Right cardiac atrium (tissue), 5 donors: ENCODE measurements around the gene SPINK1. TPM values are rescaled to one million over a fixed set of nuclear protein-coding genes. Genes with fewer than 3 reads are reported as not detected.

Source experiments
- ATAC-seq, 2 donors: fragments of 200-7000 bp; cut with Tn5 transposase; one replicate each; pipeline versions ENCODE4 v1.8.0 to v1.9.1; 2020; ENCODE audit warnings: moderate library complexity in 2 of 2, mild to moderate bottlenecking in 1 of 2
- DNase-seq, 3 donors: peaks; one replicate each; pipeline ENCODE4 v3.0.0-alpha.2; 2020
- H3K27ac ChIP-seq: one replicate; pipeline ENCODE4 v1.5.1; 2013; ENCODE audit warnings: mild to moderate bottlenecking, low read length, control low read depth, moderate library complexity
- H3K27me3 ChIP-seq: one replicate; pipeline ENCODE4 v1.6.1; 2013; ENCODE audit not compliant: control insufficient read depth, insufficient read depth
- H3K4me1 ChIP-seq: one replicate; pipeline ENCODE4 v1.6.1; 2013; ENCODE audit warnings: low read length; ENCODE audit not compliant: control insufficient read depth, insufficient read depth
- H3K4me3 ChIP-seq: one replicate; pipeline ENCODE4 v1.5.1; 2013; ENCODE audit warnings: low read length, control low read depth
- H3K9me3 ChIP-seq: one replicate; pipeline ENCODE4 v1.6.1; 2013; ENCODE audit warnings: low read length; ENCODE audit not compliant: control insufficient read depth
- WGBS: extraction: QIAGEN DNeasy Blood & Tissue Kit; methylation state at CpG from one replicate; pipeline ENCODE4 v1.1.7; 2013; 5-methylcytosine and 5-hydroxymethylcytosine counted together
- intact Hi-C, 4 donors: fragments of 100-400 bp; cut with DNase I; formaldehyde crosslinking; loops; one replicate each; pipeline versions ENCODE4 v1.11.0 to v1.14.0; 2022 to 2023
- polyA plus RNA-seq: library from polyadenylated mRNA; stranded (reverse); fragments of 200-250 nt; gene quantifications from one replicate; pipeline ENCODE4 v1.2.3, GENCODE V29; 2013
- total RNA-seq, 4 donors: library from RNA; stranded (reverse); fragmentation: NEBNext Ultra II Directional; extraction: Animal tissue kit (Norgen Biotek cat#: 25700); gene quantifications; one replicate each; pipeline ENCODE4 v1.2.1, GENCODE V29; 2021
- donor health status: healthy with polysubstance abuse.
- donor health status: DM: no; HTN: yes; CAD: no.
- donor health status: DM: no; HTN: no; CAD: no.
- donor health status: DM: no; HTN: yes; CAD: no; lungs with severe emphysema.
- donor health status: DM: yes; HTN: yes; CAD: no.

Gene SPINK1
- total and polyA plus RNA-seq, 5 donors = 0.38 to 1.3 TPM; not detected in 3

DNA sequence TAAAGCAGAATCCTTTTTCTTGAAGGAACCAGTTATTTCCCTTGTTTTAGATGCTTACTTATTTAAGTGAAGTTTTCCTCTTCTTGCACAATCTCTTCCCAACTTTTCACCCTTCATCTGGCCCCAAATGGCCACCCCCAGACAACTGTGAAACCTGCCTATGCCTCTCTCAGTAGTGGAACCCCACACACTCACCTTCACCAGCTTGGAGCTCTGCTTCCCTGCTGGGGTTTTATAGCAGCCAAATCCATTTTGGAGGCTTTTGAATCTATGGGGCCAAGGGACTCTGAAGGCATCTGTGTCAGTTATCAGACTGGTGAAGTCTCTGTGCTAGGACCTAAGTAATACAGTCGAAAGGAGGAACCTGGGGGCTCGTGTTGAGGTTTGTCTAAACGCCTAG is 22.9 kb upstream of the SPINK1 start:
- 73% methylated on average over 3 of the region's 3 CpGs for WGBS
- no peak for ATAC-seq
- Histone ChIP-seq H3K27me3 (peaks cover 2% of the 10 kb centered on the region), H3K27ac (no peak overlapping the region), H3K4me1 (no peaks in the 10 kb centered on the region), H3K4me3 (no peak overlapping the region), H3K9me3 (no peaks in the 10 kb centered on the region)
- DNase-seq = no peak
- intact Hi-C loops = loop anchor here in 1 of 4 donors (10.0 kb wide), 1 partner anchor 80 kb away; no protein-coding TSS in a partner anchor

GRCh38 chr5:147853372-147853987 is 22.0 kb upstream of the SPINK1 start:
- WGBS = 66% methylated on average over 3 of the region's 3 CpGs
- intact Hi-C loops = loop anchor here in 1 of 4 donors (10.0 kb wide), 1 partner anchor 81 kb away; no protein-coding TSS in a partner anchor
- ATAC-seq (no peak), DNase-seq (no peak)
- H3K9me3 ChIP-seq = no peaks in the 10 kb centered on the region
- no peaks in the 10 kb centered on the region for H3K4me1 ChIP-seq
- peaks cover 2% of the 10 kb centered on the region for H3K27me3 ChIP-seq
- no peak overlapping the region for H3K27ac ChIP-seq
- no peak overlapping the region for H3K4me3 ChIP-seq

- peaks cover 2% of the 10 kb centered on the region for H3K27me3 ChIP-seq
- DNase-seq = no peak
- intact Hi-C loops = loop anchor here in 1 of 4 donors (10.0 kb wide), 1 partner anchor 82 kb away; no protein-coding TSS in a partner anchor
- H3K4me1 ChIP-seq = no peaks in the 10 kb centered on the region
- 46% methylated on average over 3 of the region's 3 CpGs for WGBS
- H3K27ac ChIP-seq = no peak overlapping the region
- no peak overlapping the region for H3K4me3 ChIP-seq
- no peaks in the 10 kb centered on the region for H3K9me3 ChIP-seq
- ATAC-seq = no peak
Observed at GRCh38 chr5:147852365-147852764, 20.9 kb upstream of the SPINK1 start.

GRCh38 chr5:147851578-147851977 is 20.1 kb upstream of the SPINK1 start:
- DNase-seq (no peak), ATAC-seq (no peak)
- Histone ChIP-seq H3K9me3 (no peaks in the 10 kb centered on the region), H3K27ac (no peak overlapping the region), H3K27me3 (peaks cover 2% of the 10 kb centered on the region), H3K4me1 (no peaks in the 10 kb centered on the region), H3K4me3 (no peak overlapping the region)
- 98% methylated on average over 3 of the region's 3 CpGs for WGBS
- intact Hi-C loops = loop anchor here in 1 of 4 donors (10.0 kb wide), 1 partner anchor 83 kb away; no protein-coding TSS in a partner anchor

GRCh38 chr5:147849226-147849625 is 17.8 kb upstream of the SPINK1 start:
- WGBS = 38% methylated on average over 2 of the region's 2 CpGs
- Histone ChIP-seq H3K4me3 (no peak overlapping the region), H3K27ac (no peak overlapping the region), H3K4me1 (no peaks in the 10 kb centered on the region), H3K27me3 (peaks cover 2% of the 10 kb centered on the region), H3K9me3 (no peaks in the 10 kb centered on the region)
- no peak for DNase-seq
- ATAC-seq = no peak
- intact Hi-C loops = no loop called here

GRCh38 chr5:147845618-147846017 is 14.1 kb upstream of the SPINK1 start:
- WGBS = 57% methylated on average over 4 of the region's 4 CpGs
- no peak for DNase-seq
- H3K27ac ChIP-seq = no peak overlapping the region
- H3K9me3 ChIP-seq = no peaks in the 10 kb centered on the region
- H3K27me3 ChIP-seq = peaks cover 4% of the 10 kb centered on the region
- intact Hi-C loops = no loop called here
- no peak for ATAC-seq
- H3K4me1 ChIP-seq = no peaks in the 10 kb centered on the region
- no peak overlapping the region for H3K4me3 ChIP-seq

DNA sequence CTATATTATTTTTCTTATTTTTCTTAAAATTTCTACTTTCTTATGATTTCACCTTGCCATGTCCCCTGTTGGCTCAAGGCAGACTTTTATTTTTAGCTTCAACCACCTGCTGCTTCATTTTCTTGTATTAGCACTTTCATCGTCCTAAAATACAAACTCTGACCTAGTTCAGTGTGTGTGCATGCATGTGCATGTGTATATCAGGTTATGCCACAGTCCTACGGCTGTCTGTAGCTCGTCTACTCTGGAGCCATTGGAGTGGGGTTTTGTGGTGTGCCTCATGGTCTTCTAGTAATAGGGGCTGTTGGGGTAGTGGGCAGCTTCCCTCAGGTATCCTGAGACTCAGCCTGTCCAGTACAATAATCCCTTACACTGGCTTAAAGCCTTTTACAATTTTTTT is 13.4 kb upstream of the SPINK1 start:
- Histone ChIP-seq H3K4me3 (no peak overlapping the region), H3K9me3 (no peaks in the 10 kb centered on the region), H3K4me1 (no peaks in the 10 kb centered on the region), H3K27ac (no peak overlapping the region), H3K27me3 (peaks cover 4% of the 10 kb centered on the region)
- WGBS = 44% methylated on average over 3 of the region's 3 CpGs
- no peak for DNase-seq
- intact Hi-C loops = no loop called here
- ATAC-seq = no peak

DNA sequence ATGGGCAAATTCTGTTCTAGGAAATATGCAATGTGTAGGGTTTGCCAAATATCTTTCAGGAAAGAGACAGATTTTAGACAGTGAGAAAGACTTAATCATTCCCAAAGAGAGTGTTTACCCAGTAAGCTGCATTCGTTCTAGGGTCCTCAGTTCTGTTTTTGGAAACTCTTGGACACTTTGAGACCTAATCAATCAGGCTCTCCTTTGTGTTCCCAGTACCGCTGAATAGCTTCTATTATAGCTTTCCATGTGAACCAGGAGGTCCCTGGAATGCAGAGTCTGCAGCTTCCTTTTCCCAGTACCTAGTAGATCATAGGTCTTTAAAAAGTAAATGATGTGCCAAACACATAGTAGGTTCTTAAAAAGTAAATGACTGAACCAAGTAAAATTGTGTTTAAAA is 11.4 kb upstream of the SPINK1 start:
- no peak overlapping the region for H3K27ac ChIP-seq
- no peaks in the 10 kb centered on the region for H3K4me1 ChIP-seq
- intact Hi-C loops = no loop called here
- 52% methylated on average over 2 of the region's 2 CpGs for WGBS
- peaks cover 4% of the 10 kb centered on the region for H3K27me3 ChIP-seq
- no peaks in the 10 kb centered on the region for H3K9me3 ChIP-seq
- ATAC-seq = no peak
- DNase-seq = no peak
- H3K4me3 ChIP-seq = no peak overlapping the region

- H3K9me3 ChIP-seq = no peaks in the 10 kb centered on the region
- no peaks in the 10 kb centered on the region for H3K4me1 ChIP-seq
- H3K4me3 ChIP-seq = no peak overlapping the region
- WGBS = 88% methylated on average over 3 of the region's 3 CpGs
- ATAC-seq (no peak), DNase-seq (no peak)
- H3K27me3 ChIP-seq = no peaks in the 10 kb centered on the region
- H3K27ac ChIP-seq = no peak overlapping the region
- intact Hi-C loops = no loop called here
Observed at GRCh38 chr5:147836439-147836838, 5.0 kb upstream of the SPINK1 start.

DNA sequence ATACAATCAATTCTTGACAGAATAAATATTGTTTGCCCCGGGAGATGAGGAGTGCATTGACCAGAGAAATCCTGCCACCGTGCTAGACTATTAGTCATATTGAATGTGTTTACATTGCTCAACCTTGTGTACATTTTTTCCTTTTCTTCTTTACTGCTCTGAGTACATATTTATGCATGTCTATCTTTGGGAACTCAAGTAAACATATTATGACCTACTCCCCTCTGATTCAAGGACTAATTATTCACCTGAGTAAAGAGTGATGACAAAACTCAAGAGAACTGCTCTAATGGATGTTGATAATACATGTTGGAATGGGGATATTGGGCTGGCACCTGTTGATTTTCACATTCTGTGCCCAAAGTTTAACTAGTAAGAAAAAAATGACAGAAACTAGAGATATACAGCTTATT is 3.9 kb upstream of the SPINK1 start:
- H3K27me3 ChIP-seq = no peaks in the 10 kb centered on the region
- no peak overlapping the region for H3K27ac ChIP-seq
- no peaks in the 10 kb centered on the region for H3K4me1 ChIP-seq
- ATAC-seq = no peak
- DNase-seq = no peak
- no peaks in the 10 kb centered on the region for H3K9me3 ChIP-seq
- intact Hi-C loops = no loop called here
- 76% methylated on average over 2 of the region's 2 CpGs for WGBS
- H3K4me3 ChIP-seq = no peak overlapping the region

- Histone ChIP-seq H3K9me3 (no peaks in the 10 kb centered on the region), H3K27ac (no peak overlapping the region), H3K27me3 (no peaks in the 10 kb centered on the region), H3K4me1 (no peaks in the 10 kb centered on the region), H3K4me3 (no peak overlapping the region)
- intact Hi-C loops = no loop called here
- ATAC-seq (no peak), DNase-seq (no peak)
- 96% methylated on average over 1 of the region's 1 CpG for WGBS
Observed at GRCh38 chr5:147832541-147832940, 1.1 kb upstream of the SPINK1 start.

DNA sequence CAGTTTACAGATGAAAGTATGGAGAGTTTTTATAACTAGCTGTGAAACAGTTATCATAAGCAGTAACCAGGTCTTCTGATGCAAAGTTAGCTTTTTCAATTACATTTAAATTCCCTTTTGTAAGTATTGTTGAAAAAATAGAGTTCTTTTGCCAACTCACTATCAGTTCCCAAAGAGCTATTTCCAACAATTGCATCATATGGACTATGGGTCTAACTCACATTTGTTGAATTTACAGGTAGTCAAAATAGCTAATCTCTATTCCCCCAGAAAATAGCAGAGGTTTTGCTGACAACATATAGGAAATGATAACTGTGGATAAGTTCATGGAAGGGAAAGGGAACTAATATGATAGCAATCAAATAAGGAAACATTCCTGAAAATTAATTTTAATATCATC is 1.4 kb downstream of the SPINK1 start:
- intact Hi-C loops = no loop called here
- Histone ChIP-seq H3K4me1 (no peaks in the 10 kb centered on the region), H3K4me3 (no peak overlapping the region), H3K27ac (no peak overlapping the region), H3K27me3 (no peaks in the 10 kb centered on the region), H3K9me3 (no peaks in the 10 kb centered on the region)
- no peak for DNase-seq
- ATAC-seq = no peak
